Measurements from ENCODE around the gene PHLDB3. TPM values are rescaled to one million over a fixed set of nuclear protein-coding genes. Genes with fewer than 3 reads are reported as not detected.

PHLDB3 gene
- total RNA-seq, 1 experiment from 2014 or later: 36.7 TPM

- Histone ChIP-seq H3K4me1 (replicated peaks; ENCODE audit: insufficient read depth) (peaks cover 7% of the 10 kb centered on the region), H2AFZ (no peak overlapping the region), H3K4me2 (no peak overlapping the region), H3F3A (ENCODE audit: insufficient read depth, low read depth) (peaks cover 23% of the 10 kb centered on the region), H3K4me3 (no peak overlapping the region), H3K27ac (no peak overlapping the region), H4K20me1 (ENCODE audit: insufficient read depth) (no peaks in the 10 kb centered on the region), H3K27me3 (ENCODE audit: insufficient read depth, low read depth) (no peaks in the 10 kb centered on the region), H3K36me3 (ENCODE audit: low read depth) (no peaks in the 10 kb centered on the region), H3K9me2 (ENCODE audit: insufficient read depth) (no peaks in the 10 kb centered on the region), H3K9me3 (ENCODE audit: insufficient read depth, low read depth) (no peaks in the 10 kb centered on the region), H3K79me2 (ENCODE audit: low read depth) (no peaks in the 10 kb centered on the region)
- POLR2A ChIA-PET (ENCODE audit: unreplicated experiment): interaction anchor here (0.6 kb wide), 1 partner anchor 54 kb away, joined by 7 read pairs; no protein-coding TSS in a partner anchor
- no peak for DNase-seq
- intact Hi-C loops (cut with micrococcal nuclease; ENCODE audit: unreplicated experiment): no loop called here
- TF ChIP-seq CTCF (conservative IDR thresholded peaks at IDR 0.05): no peak
- TF ChIP-seq EZH2 (IDR thresholded peaks at IDR 0.05; ENCODE audit: low read depth): no peak
- BruUV-seq (replicated peaks): no TSS peak
- CTCF ChIA-PET: no interaction called here
Measured at GRCh38 chr19:43479961-43480561, 24.5 kb downstream of the PHLDB3 start.

- CTCF ChIA-PET: no interaction called here
- no TSS peak for BruUV-seq (replicated peaks)
Measured at GRCh38 chr19:43479226-43479625, 25.3 kb downstream of the PHLDB3 start.

GRCh38 chr19:43478323-43478722 lies 26.2 kb downstream of the PHLDB3 start:
- Histone ChIP-seq H3K79me2 (ENCODE audit: low read depth) (no peaks in the 10 kb centered on the region), H4K20me1 (ENCODE audit: insufficient read depth) (no peaks in the 10 kb centered on the region), H2AFZ (no peak overlapping the region), H3K27me3 (ENCODE audit: insufficient read depth, low read depth) (no peaks in the 10 kb centered on the region), H3K4me1 (replicated peaks; ENCODE audit: insufficient read depth) (peaks cover 15% of the 10 kb centered on the region), H3K36me3 (ENCODE audit: low read depth) (no peaks in the 10 kb centered on the region), H3K4me3 (no peak overlapping the region), H3K9me2 (ENCODE audit: insufficient read depth) (no peaks in the 10 kb centered on the region), H3K4me2 (no peak overlapping the region), H3K27ac (no peak overlapping the region), H3F3A (ENCODE audit: insufficient read depth, low read depth) (peaks cover 33% of the 10 kb centered on the region), H3K9me3 (ENCODE audit: insufficient read depth, low read depth) (no peaks in the 10 kb centered on the region)
- DNase-seq: no peak
- intact Hi-C loops (cut with micrococcal nuclease; ENCODE audit: unreplicated experiment): no loop called here
- no peak for TF ChIP-seq CTCF (conservative IDR thresholded peaks at IDR 0.05)
- no peak for TF ChIP-seq EZH2 (IDR thresholded peaks at IDR 0.05; ENCODE audit: low read depth)
- CTCF ChIA-PET: no interaction called here
- BruUV-seq (replicated peaks): no TSS peak
- POLR2A ChIA-PET (ENCODE audit: unreplicated experiment): interaction anchor here (0.6 kb wide), 1 partner anchor 1991 kb away, joined by 5 read pairs; no protein-coding TSS in a partner anchor

More at GRCh38 chr19:43479226-43479625, 25.3 kb downstream of the PHLDB3 start:
- intact Hi-C loops (cut with micrococcal nuclease; ENCODE audit: unreplicated experiment): no loop called here
- peaks cover 14% of the 10 kb centered on the region for H3K4me1 ChIP-seq (replicated peaks; ENCODE audit: insufficient read depth)
- no peak overlapping the region for H2AFZ ChIP-seq
- no peak for DNase-seq
- H3K9me3 ChIP-seq (ENCODE audit: insufficient read depth, low read depth): no peaks in the 10 kb centered on the region
- no peaks in the 10 kb centered on the region for H3K36me3 ChIP-seq (ENCODE audit: low read depth)
- no peak overlapping the region for H3K27ac ChIP-seq
- no peaks in the 10 kb centered on the region for H3K27me3 ChIP-seq (ENCODE audit: insufficient read depth, low read depth)
- H3K9me2 ChIP-seq (ENCODE audit: insufficient read depth): no peaks in the 10 kb centered on the region
- H3K79me2 ChIP-seq (ENCODE audit: low read depth): no peaks in the 10 kb centered on the region
- peaks cover 30% of the 10 kb centered on the region for H3F3A ChIP-seq (ENCODE audit: insufficient read depth, low read depth)
- no peaks in the 10 kb centered on the region for H4K20me1 ChIP-seq (ENCODE audit: insufficient read depth)
- H3K4me2 ChIP-seq: no peak overlapping the region
- POLR2A ChIA-PET (ENCODE audit: unreplicated experiment): no interaction called here
- H3K4me3 ChIP-seq: no peak overlapping the region
- no peak for TF ChIP-seq EZH2 (IDR thresholded peaks at IDR 0.05; ENCODE audit: low read depth)
- TF ChIP-seq CTCF (conservative IDR thresholded peaks at IDR 0.05): no peak
